K562 (cell line): ENCODE results near the gene KNDC1. TPM values are rescaled to one million over a fixed set of nuclear protein-coding genes. Genes with fewer than 3 reads are reported as not detected.

Experiments used
- ATAC-seq: fragments of 200-7000 bp; cut with Tn5 transposase; 3 replicates; pipeline ENCODE4 v1.9.1; 2020; ENCODE audit warnings: moderate library complexity
- BruUV-seq: library from RNA; stranded (reverse); fragments of 400-500 nt; replicated peaks from 2 replicates; lab custom pipeline; 2021; lab: Mats Ljungman, UMichigan
- CTCF ChIA-PET: fragments of 300-600 bp; formaldehyde crosslinking; extraction: SDS; loops from one replicate; lab custom pipeline; 2021; ENCODE audit warnings: low intra/inter-chr PET ratio; lab: Yijun Ruan, JAX
- POLR2A ChIA-PET: fragments of 300-600, 350-650 bp; sonication (Branson Sonifier 250); formaldehyde crosslinking; extraction: SDS; loops from one replicate; lab custom pipeline; 2021; ENCODE audit warnings: antibody characterized with exemption, inconsistent platforms; lab: Yijun Ruan, JAX
- DNase-seq, 4 experiments: peaks; one replicate each; pipeline versions ENCODE4 v3.0.0 to v3.0.0-alpha.2; 2011 to 2018; ENCODE audit warnings: low spot score in 3 of 4, mixed read lengths in 3 of 4; ENCODE audit errors: extremely low read depth in 1 of 4
- FAIRE-seq: peaks from 2 replicates; lab custom pipeline; 2011; peaks lifted over from hg19 to GRCh38; lab: Jason Lieb, UNC
- H2AFZ ChIP-seq: 2 replicates; pipeline ENCODE4 v1.6.0; 2011; ENCODE audit warnings: low read depth, low read length, control low read depth, inconsistent platforms
- H3K27ac ChIP-seq: fragments of 200-600 bp; 3 replicates; pipeline ENCODE4 v1.8.0; 2011; ENCODE audit warnings: low read depth, mild to moderate bottlenecking, control low read depth, inconsistent platforms, low read length, moderate library complexity, mixed read lengths; ENCODE audit errors: extremely low read depth
- H3K27me3 ChIP-seq, 2 experiments: fragments of 300-600 bp in 1 of 2; 2 replicates in 1 of 2; 3 replicates in 1 of 2; pipeline versions ENCODE4 v1.6.0 to v1.8.0; 2011; ENCODE audit warnings: inconsistent platforms in 2 of 2, low read length in 2 of 2, mild to moderate bottlenecking in 1 of 2, mixed read lengths in 1 of 2, moderate library complexity in 1 of 2; ENCODE audit not compliant: control insufficient read depth in 2 of 2, insufficient read depth in 2 of 2
- H3K36me3 ChIP-seq: fragments of 300-600 bp; 3 replicates; pipeline ENCODE4 v1.8.0; 2011; ENCODE audit warnings: mild to moderate bottlenecking, low read length, inconsistent platforms; ENCODE audit not compliant: control insufficient read depth, insufficient read depth
- H3K4me1 ChIP-seq, 2 experiments: fragments of 200-600 bp in 1 of 2; replicated peaks in 1 of 2; 2 replicates in 1 of 2; 3 replicates in 1 of 2; pipeline versions ENCODE4 v1.5.1 to v1.8.0; 2011; ENCODE audit warnings: inconsistent platforms in 2 of 2, low read length in 2 of 2, mild to moderate bottlenecking in 1 of 2, mixed read lengths in 1 of 2, moderate library complexity in 1 of 2; ENCODE audit not compliant: control insufficient read depth in 2 of 2, insufficient read depth in 2 of 2
- H3K4me2 ChIP-seq: 2 replicates; pipeline ENCODE4 v1.6.1; 2011; ENCODE audit warnings: low read length, control low read depth, inconsistent platforms, mixed read lengths; ENCODE audit not compliant: insufficient read depth
- H3K4me3 ChIP-seq: fragments of 200-600 bp; sonication (generic), shearing (Covaris generic); 2 replicates; pipeline ENCODE4 v1.5.1; 2016; ENCODE audit warnings: control low read depth, inconsistent platforms
- H3K79me2 ChIP-seq: fragments of 200-600 bp; 3 replicates; pipeline ENCODE4 v1.8.0; 2011; ENCODE audit warnings: low read length, inconsistent platforms; ENCODE audit not compliant: control insufficient read depth, insufficient read depth
- H3K9ac ChIP-seq, 2 experiments: 2 replicates each; pipeline versions ENCODE4 v1.6.0 to v1.6.1; 2011; ENCODE audit warnings: low read depth in 2 of 2, low read length in 2 of 2, control low read depth in 1 of 2, inconsistent platforms in 1 of 2, mild to moderate bottlenecking in 1 of 2, mixed read lengths in 1 of 2; ENCODE audit not compliant: insufficient read depth in 1 of 2
- H3K9me1 ChIP-seq: one replicate; pipeline ENCODE4 v1.6.0; 2011; ENCODE audit warnings: inconsistent platforms, mild to moderate bottlenecking, low read length, moderate library complexity; ENCODE audit not compliant: control insufficient read depth, insufficient read depth
- H3K9me3 ChIP-seq: replicated peaks from 2 replicates; pipeline ENCODE4 v1.5.1; 2011; ENCODE audit warnings: low read depth, low read length, inconsistent platforms; ENCODE audit not compliant: control insufficient read depth, insufficient read depth
- H4K20me1 ChIP-seq: replicated peaks from 2 replicates; pipeline ENCODE4 v1.6.1; 2011; ENCODE audit warnings: low read length, inconsistent platforms, mixed read lengths; ENCODE audit not compliant: control insufficient read depth, insufficient read depth
- FUS ChIP-seq: fragments of 200-400 bp; formaldehyde crosslinking; optimal IDR thresholded peaks from 2 replicates; pipeline ENCODE3; 2017; ENCODE audit warnings: low read depth, low read length
- MTA1 ChIP-seq: fragments of 450-650 bp; IDR thresholded peaks from 2 replicates; pipeline ENCODE4 v1.6.1; 2017; ENCODE audit warnings: borderline replicate concordance
- NFRKB ChIP-seq: fragments of 450-650 bp; IDR thresholded peaks from 2 replicates; pipeline ENCODE4 v1.6.1; 2016; ENCODE audit warnings: low read depth
- POLR2AphosphoS5 ChIP-seq: IDR thresholded peaks from 2 replicates; pipeline ENCODE4 v1.6.1; 2011; ENCODE audit warnings: mild to moderate bottlenecking, low read depth, low read length, moderate library complexity; ENCODE audit not compliant: control insufficient read depth, insufficient read depth
- SIX5 ChIP-seq, 2 experiments: IDR thresholded peaks; 2 replicates each; pipeline ENCODE4 v1.6.1; 2011; ENCODE audit warnings: low read length in 2 of 2, borderline replicate concordance in 1 of 2, low read depth in 1 of 2, mild to moderate bottlenecking in 1 of 2, moderate library complexity in 1 of 2; ENCODE audit not compliant: insufficient read depth in 1 of 2
- STAT5A ChIP-seq: IDR thresholded peaks from 2 replicates; pipeline ENCODE4 v1.6.1; 2012; ENCODE audit warnings: low read length, inconsistent platforms, borderline replicate concordance
- TAF9B ChIP-seq: fragments of 450-650 bp; IDR thresholded peaks from 2 replicates; pipeline ENCODE4 v1.6.1; 2018; ENCODE audit warnings: mild to moderate bottlenecking; ENCODE audit not compliant: partially characterized antibody
- ZNF12 ChIP-seq: sonication (generic); formaldehyde crosslinking; IDR thresholded peaks from 2 replicates; pipeline ENCODE4 v1.4.0; 2020; ENCODE audit warnings: mild to moderate bottlenecking, missing genetic modification reagents
- ZNF133 ChIP-seq: fragments of 250-450 bp; sonication (Bioruptor Pico); IDR thresholded peaks from 2 replicates; pipeline ENCODE4 v1.4.0; 2020; ENCODE audit warnings: mild to moderate bottlenecking
- ZNF134 ChIP-seq: fragments of 250-450 bp; sonication (Bioruptor Pico); conservative IDR thresholded peaks from 2 replicates; pipeline ENCODE4 v1.4.0; 2020
- ZNF263 ChIP-seq: sonication (generic); formaldehyde crosslinking; IDR thresholded peaks from 2 replicates; pipeline ENCODE4 v1.8.0; 2022; ENCODE audit warnings: mild to moderate bottlenecking, missing genetic modification reagents, borderline replicate concordance
- WGBS: fragments of 100-300 bp; shearing (Covaris generic); methylation state at CpG from one replicate; pipeline ENCODE4 v1.1.6; 2016; ENCODE audit warnings: low coverage, mixed read lengths; ENCODE audit not compliant: insufficient coverage; ENCODE audit errors: missing lambda C conversion rate; 5-methylcytosine and 5-hydroxymethylcytosine counted together
- in situ Hi-C: fragments of 300-500 bp; cut with MboI; formaldehyde crosslinking; loops from 4 replicates; pipeline ENCODE4 v1.15.0; 2018; ENCODE audit warnings: inconsistent platforms, mixed read lengths
- intact Hi-C: fragments of 100-400 bp; cut with micrococcal nuclease; formaldehyde crosslinking; loops from 2 replicates; pipeline ENCODE4 v1.14.2; 2022
- polyA plus RNA-seq, 8 experiments: library from polyadenylated mRNA; depleted of rRNA in 4 of 8; stranded (reverse) in 5 of 8; unstranded in 3 of 8; fragments of >200 nt; fragmentation: Nextera tagmentation in 2 of 8; fragmentation: Illumina TruSeq in 1 of 8; extraction: Ambion mirVana in 2 of 8; extraction: Trizol in 1 of 8; gene quantifications; 2 replicates each; pipeline versions ENCODE4 v1.2.1 to v1.2.3, GENCODE V29; 2011 to 2014; ENCODE audit warnings: inconsistent platforms in 1 of 8, missing spikeins in 1 of 8
- total RNA-seq, 7 experiments: library from RNA; depleted of rRNA in 6 of 7; stranded (reverse); fragments of >200 nt in 6 of 7; fragmentation: Illumina TruSeq in 2 of 7; extraction: Trizol in 2 of 7; gene quantifications; 2 replicates each; pipeline versions ENCODE4 v1.2.1 to v1.2.3, GENCODE V29; 2011 to 2021; ENCODE audit warnings: low replicate concordance in 1 of 7
- TF ChIP-seq, protein P1 (sequence below): fragments of 450-650 bp; IDR thresholded peaks from 2 replicates; pipeline ENCODE4 v1.6.1; 2016; ENCODE audit warnings: mild to moderate bottlenecking
- TF ChIP-seq, protein P2 (sequence below): IDR thresholded peaks from 3 replicates; pipeline ENCODE4 v1.6.1; 2011; ENCODE audit warnings: borderline replicate concordance, mild to moderate bottlenecking, moderate library complexity; ENCODE audit not compliant: insufficient read length; ENCODE audit errors: extremely low read depth
- TF ChIP-seq, protein P3 (sequence below): fragments of 450-650 bp; IDR thresholded peaks from 2 replicates; pipeline ENCODE4 v1.6.1; 2016; ENCODE audit warnings: low read depth, mild to moderate bottlenecking, moderate library complexity

KNDC1 gene
- total and polyA plus RNA-seq, 9 of the 15 experiments (the other 6 are each of a cell fraction or from before 2014, with no cell fraction given): 0.07 to 0.26 (median 0.11) TPM; not detected in 6

DNA sequence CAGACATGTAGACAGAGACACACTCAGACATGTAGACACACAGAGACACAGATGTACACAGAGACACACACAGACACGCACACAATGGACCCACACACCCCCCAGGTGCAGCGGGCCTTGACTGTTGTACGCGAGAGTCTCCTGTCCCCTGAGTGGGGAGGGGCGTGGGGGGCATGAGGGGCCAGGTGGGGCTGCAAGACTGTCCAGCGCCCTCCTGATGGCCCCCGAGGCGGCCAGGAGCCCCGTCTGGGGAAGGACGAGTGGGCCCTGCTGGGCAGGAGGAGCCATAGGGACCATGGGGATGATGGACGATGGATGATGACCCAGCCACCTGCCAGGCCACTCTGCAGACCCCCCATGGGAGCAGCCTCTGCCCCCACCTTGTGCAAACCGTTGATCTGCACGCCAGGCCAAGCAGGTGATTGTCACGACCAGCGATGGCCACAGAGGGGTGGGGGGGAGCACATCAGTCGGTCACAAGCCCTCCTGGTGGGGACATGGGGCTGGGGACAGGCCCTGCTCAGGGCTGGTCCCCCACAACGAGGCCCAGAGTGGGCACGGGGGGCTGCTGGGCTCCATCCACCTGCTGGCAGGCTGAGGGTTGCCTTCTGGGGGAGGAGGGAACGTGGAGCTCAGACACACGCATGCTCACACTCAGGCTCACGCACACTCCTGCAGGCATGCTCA, 89.2 kb downstream of the KNDC1 start:
- Histone ChIP-seq H3K4me2 (no peak overlapping the region), H3K79me2 (no peaks in the 10 kb centered on the region), H2AFZ (peak overlapping the region; percentile 84; the same call in 1 of the 2 replicates), H3K4me3 (no peak overlapping the region), H3K9me1 (no peaks in the 10 kb centered on the region), H3K36me3 (no peaks in the 10 kb centered on the region), H4K20me1 (no peaks in the 10 kb centered on the region), H3K9me3 (no peaks in the 10 kb centered on the region), H3K4me1 (peaks cover 32 to 79% of the 10 kb centered on the region in 2 experiments), H3K27ac (no peak overlapping the region), H3K27me3 (no peaks in the 10 kb centered on the region; a peak in 1 of 5 replicates), H3K9ac (0 out of 4 replicates have a peak overlapping the region, but pooled peaks of 1 of the 2 experiments have one; percentile 20)
- ChIA-PET POLR2A (no interaction called here), CTCF (no interaction called here)
- DNase-seq (no peak), ATAC-seq (no peak), FAIRE-seq (no peak)
- intact Hi-C loops (loop anchor here (5.0 kb wide), 1 partner anchor 107 kb away; no protein-coding TSS in a partner anchor), in situ Hi-C loops (loop anchor here (5.0 kb wide), 2 partner anchors 58 to 102 kb away; partner anchors contain the start of genes TUBGCP2 and ZNF511)
- 52% methylated on average over 10 of the region's 21 CpGs for WGBS
- no TSS peak for BruUV-seq
- TF ChIP-seq NFRKB (no peak), MTA1 (no peak), SIX5 (IDR thresholded peaks at IDR 0.05; ENCODE audit: borderline replicate concordance in 1 of 2, insufficient read depth in 1 of 2, low read depth in 1 of 2, low read length in 2 of 2) (no peak), STAT5A (no peak), POLR2AphosphoS5 (no peak), ZNF133 (CRISPR knock-in tag) (no peak), TAF9B (no peak), ZNF12 (CRISPR knock-in tag) (no peak), ZNF134 (CRISPR knock-in tag) (no peak), ZNF263 (CRISPR knock-in tag) (0 out of 2 replicates have a peak, but pooled peaks have one; percentile 22), FUS (no peak)
- TF ChIP-seq, protein P1, sequence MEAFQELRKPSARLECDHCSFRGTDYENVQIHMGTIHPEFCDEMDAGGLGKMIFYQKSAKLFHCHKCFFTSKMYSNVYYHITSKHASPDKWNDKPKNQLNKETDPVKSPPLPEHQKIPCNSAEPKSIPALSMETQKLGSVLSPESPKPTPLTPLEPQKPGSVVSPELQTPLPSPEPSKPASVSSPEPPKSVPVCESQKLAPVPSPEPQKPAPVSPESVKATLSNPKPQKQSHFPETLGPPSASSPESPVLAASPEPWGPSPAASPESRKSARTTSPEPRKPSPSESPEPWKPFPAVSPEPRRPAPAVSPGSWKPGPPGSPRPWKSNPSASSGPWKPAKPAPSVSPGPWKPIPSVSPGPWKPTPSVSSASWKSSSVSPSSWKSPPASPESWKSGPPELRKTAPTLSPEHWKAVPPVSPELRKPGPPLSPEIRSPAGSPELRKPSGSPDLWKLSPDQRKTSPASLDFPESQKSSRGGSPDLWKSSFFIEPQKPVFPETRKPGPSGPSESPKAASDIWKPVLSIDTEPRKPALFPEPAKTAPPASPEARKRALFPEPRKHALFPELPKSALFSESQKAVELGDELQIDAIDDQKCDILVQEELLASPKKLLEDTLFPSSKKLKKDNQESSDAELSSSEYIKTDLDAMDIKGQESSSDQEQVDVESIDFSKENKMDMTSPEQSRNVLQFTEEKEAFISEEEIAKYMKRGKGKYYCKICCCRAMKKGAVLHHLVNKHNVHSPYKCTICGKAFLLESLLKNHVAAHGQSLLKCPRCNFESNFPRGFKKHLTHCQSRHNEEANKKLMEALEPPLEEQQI: no peak
- TF ChIP-seq, protein P2, sequence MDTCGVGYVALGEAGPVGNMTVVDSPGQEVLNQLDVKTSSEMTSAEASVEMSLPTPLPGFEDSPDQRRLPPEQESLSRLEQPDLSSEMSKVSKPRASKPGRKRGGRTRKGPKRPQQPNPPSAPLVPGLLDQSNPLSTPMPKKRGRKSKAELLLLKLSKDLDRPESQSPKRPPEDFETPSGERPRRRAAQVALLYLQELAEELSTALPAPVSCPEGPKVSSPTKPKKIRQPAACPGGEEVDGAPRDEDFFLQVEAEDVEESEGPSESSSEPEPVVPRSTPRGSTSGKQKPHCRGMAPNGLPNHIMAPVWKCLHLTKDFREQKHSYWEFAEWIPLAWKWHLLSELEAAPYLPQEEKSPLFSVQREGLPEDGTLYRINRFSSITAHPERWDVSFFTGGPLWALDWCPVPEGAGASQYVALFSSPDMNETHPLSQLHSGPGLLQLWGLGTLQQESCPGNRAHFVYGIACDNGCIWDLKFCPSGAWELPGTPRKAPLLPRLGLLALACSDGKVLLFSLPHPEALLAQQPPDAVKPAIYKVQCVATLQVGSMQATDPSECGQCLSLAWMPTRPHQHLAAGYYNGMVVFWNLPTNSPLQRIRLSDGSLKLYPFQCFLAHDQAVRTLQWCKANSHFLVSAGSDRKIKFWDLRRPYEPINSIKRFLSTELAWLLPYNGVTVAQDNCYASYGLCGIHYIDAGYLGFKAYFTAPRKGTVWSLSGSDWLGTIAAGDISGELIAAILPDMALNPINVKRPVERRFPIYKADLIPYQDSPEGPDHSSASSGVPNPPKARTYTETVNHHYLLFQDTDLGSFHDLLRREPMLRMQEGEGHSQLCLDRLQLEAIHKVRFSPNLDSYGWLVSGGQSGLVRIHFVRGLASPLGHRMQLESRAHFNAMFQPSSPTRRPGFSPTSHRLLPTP: no peak
- TF ChIP-seq, protein P3, sequence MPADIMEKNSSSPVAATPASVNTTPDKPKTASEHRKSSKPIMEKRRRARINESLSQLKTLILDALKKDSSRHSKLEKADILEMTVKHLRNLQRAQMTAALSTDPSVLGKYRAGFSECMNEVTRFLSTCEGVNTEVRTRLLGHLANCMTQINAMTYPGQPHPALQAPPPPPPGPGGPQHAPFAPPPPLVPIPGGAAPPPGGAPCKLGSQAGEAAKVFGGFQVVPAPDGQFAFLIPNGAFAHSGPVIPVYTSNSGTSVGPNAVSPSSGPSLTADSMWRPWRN: no peak
